A549 (cell line): Measurements from ENCODE around the gene CABCOCO1. TPM values are rescaled to one million over a fixed set of nuclear protein-coding genes. Genes with fewer than 3 reads are reported as not detected.

Experiments used
- ATAC-seq, 2 experiments: fragments of 200-7000 bp in 1 of 2; fragments of >200 bp in 1 of 2; cut with Nextera tagmentation in 1 of 2; cut with Tn5 transposase in 1 of 2; 3 replicates each; pipeline versions ENCODE4 v1.8.0 to v1.9.1; 2018 to 2020; ENCODE audit warnings: mild to moderate bottlenecking in 1 of 2, moderate library complexity in 1 of 2
- CTCF ChIA-PET: fragments of 300-600 bp; sonication (Branson Sonifier 250); formaldehyde crosslinking; extraction: SDS; loops from one replicate; lab custom pipeline; 2021; ENCODE audit warnings: antibody characterized with exemption, inconsistent platforms; lab: Yijun Ruan, JAX
- POLR2A ChIA-PET: fragments of 350-600 bp; formaldehyde crosslinking; extraction: SDS; loops from one replicate; lab custom pipeline; 2021; ENCODE audit warnings: antibody characterized with exemption, inconsistent platforms; lab: Yijun Ruan, JAX
- DNase-seq, 2 experiments: peaks; one replicate each; pipeline versions ENCODE4 v3.0.0 to v3.0.0-alpha.2; 2011 to 2016; ENCODE audit warnings: low read depth in 1 of 2, low spot score in 1 of 2
- FAIRE-seq: peaks from 2 replicates; lab custom pipeline; 2011; peaks lifted over from hg19 to GRCh38; lab: Jason Lieb, UNC
- H3K27ac ChIP-seq, 2 experiments: fragments of >200 bp; sonication (Bioruptor Twin); formaldehyde crosslinking; 3 replicates each; pipeline ENCODE4 v1.5.1; 2016 to 2017
- H3K4me1 ChIP-seq: fragments of >200 bp; sonication (Bioruptor Twin); formaldehyde crosslinking; 3 replicates; pipeline ENCODE4 v1.6.1; 2016
- H3K4me2 ChIP-seq: fragments of >200 bp; sonication (Bioruptor Twin); formaldehyde crosslinking; 3 replicates; pipeline ENCODE4 v1.6.1; 2016
- H3K4me3 ChIP-seq: fragments of >200 bp; sonication (Bioruptor Twin); formaldehyde crosslinking; 3 replicates; pipeline ENCODE4 v1.5.1; 2016
- H3K9me3 ChIP-seq: fragments of >200 bp; sonication (Bioruptor Twin); formaldehyde crosslinking; 3 replicates; pipeline ENCODE4 v1.6.1; 2016
- CBX2 ChIP-seq: fragments of 200-600 bp; sonication (generic); IDR thresholded peaks from 2 replicates; pipeline ENCODE4 v1.6.1; 2016; ENCODE audit warnings: low read depth, mild to moderate bottlenecking, borderline replicate concordance
- CHD2 ChIP-seq: fragments of 150-350 bp; IDR thresholded peaks from 2 replicates; pipeline ENCODE4 v1.6.1; 2014; ENCODE audit warnings: low read length; ENCODE audit not compliant: partially characterized antibody
- CHD4 ChIP-seq: fragments of 200-600 bp; sonication (generic); IDR thresholded peaks from 2 replicates; pipeline ENCODE4 v1.6.1; 2016; ENCODE audit warnings: antibody characterized with exemption, mild to moderate bottlenecking, borderline replicate concordance
- EHF ChIP-seq: fragments of 250-450 bp; sonication (Bioruptor Pico); IDR thresholded peaks from 2 replicates; pipeline ENCODE4 v1.5.0; 2020; ENCODE audit warnings: mild to moderate bottlenecking
- EP300 ChIP-seq, 2 experiments: fragments of >200 bp; sonication (Bioruptor Twin); formaldehyde crosslinking; IDR thresholded peaks; 2 replicates in 1 of 2; 3 replicates in 1 of 2; pipeline ENCODE4 v1.6.1; 2016 to 2017
- ESRRA ChIP-seq: fragments of 150-350 bp; IDR thresholded peaks from 2 replicates; pipeline ENCODE4 v1.6.1; 2014; ENCODE audit warnings: mild to moderate bottlenecking, low read length, borderline replicate concordance
- GATA3 ChIP-seq: IDR thresholded peaks from 2 replicates; pipeline ENCODE4 v1.6.1; 2012; ENCODE audit warnings: borderline replicate concordance
- HDAC2 ChIP-seq: fragments of 200-600 bp; sonication (generic); IDR thresholded peaks from 2 replicates; pipeline ENCODE4 v1.6.1; 2016
- HOXB13 ChIP-seq: fragments of 250-450 bp; sonication (Bioruptor Pico); IDR thresholded peaks from 2 replicates; pipeline ENCODE4 v1.5.0; 2020; ENCODE audit warnings: low read depth, mild to moderate bottlenecking, moderate library complexity
- KDM1A ChIP-seq: fragments of 200-600 bp; sonication (generic); IDR thresholded peaks from 2 replicates; pipeline ENCODE4 v1.6.1; 2016; ENCODE audit warnings: low read depth, mild to moderate bottlenecking
- MAZ ChIP-seq: fragments of 150-350 bp; IDR thresholded peaks from 2 replicates; pipeline ENCODE4 v1.6.1; 2014; ENCODE audit warnings: antibody characterized with exemption, low read depth, low read length, borderline replicate concordance
- NFE2L2 ChIP-seq: fragments of 150-350 bp; conservative IDR thresholded peaks from 2 replicates; pipeline ENCODE4 v1.6.1; 2014; ENCODE audit warnings: low read length
- POLR2AphosphoS2 ChIP-seq: conservative IDR thresholded peaks from 2 replicates; pipeline ENCODE4 v1.6.1; 2012; ENCODE audit warnings: low read length, improper control_type of control experiment, inconsistent platforms
- RARB ChIP-seq: fragments of 250-450 bp; sonication (Bioruptor Pico); IDR thresholded peaks from 2 replicates; pipeline ENCODE4 v1.8.0; 2021; ENCODE audit warnings: mild to moderate bottlenecking, moderate library complexity
- SREBF2 ChIP-seq: fragments of 450-650 bp; IDR thresholded peaks from 2 replicates; pipeline ENCODE4 v1.6.1; 2014; ENCODE audit warnings: mild to moderate bottlenecking, moderate library complexity
- TFCP2L1 ChIP-seq: fragments of 250-450 bp; sonication (Bioruptor Pico); IDR thresholded peaks from 2 replicates; pipeline ENCODE4 v1.5.0; 2021; ENCODE audit warnings: mild to moderate bottlenecking
- ZC3H11A ChIP-seq: fragments of 450-650 bp; IDR thresholded peaks from 2 replicates; pipeline ENCODE4 v1.6.1; 2014; ENCODE audit warnings: antibody characterized with exemption, mild to moderate bottlenecking
- ZNF302 ChIP-seq: fragments of 250-450 bp; sonication (Bioruptor Pico); IDR thresholded peaks from 2 replicates; pipeline ENCODE4 v1.9.0; 2021; ENCODE audit warnings: inconsistent platforms, mild to moderate bottlenecking, moderate library complexity
- WGBS: methylation state at CpG from one replicate; pipeline ENCODE4 v1.1.6; 2017; ENCODE audit errors: missing lambda C conversion rate; 5-methylcytosine and 5-hydroxymethylcytosine counted together
- polyA plus RNA-seq, 4 experiments: library from polyadenylated mRNA; depleted of rRNA in 3 of 4; stranded (reverse); fragments of >200 nt; fragmentation: RNase III in 1 of 4; extraction: RNeasy Plus Mini Kit Qiagen cat#74134 plus additional on column Dnase treatment in 1 of 4; gene quantifications; 2 replicates in 3 of 4; 3 replicates in 1 of 4; pipeline ENCODE4 v1.2.3, GENCODE V29; 2011 to 2017
- TF ChIP-seq, protein P1 (sequence below): IDR thresholded peaks from 2 replicates; pipeline ENCODE4 v1.6.1; 2012; ENCODE audit warnings: low read depth, borderline replicate concordance
- TF ChIP-seq, protein P2 (sequence below): fragments of 150-350 bp; IDR thresholded peaks from 2 replicates; pipeline ENCODE4 v1.6.1; 2014; ENCODE audit warnings: low read depth, mild to moderate bottlenecking, low read length
- TF ChIP-seq, protein P3 (sequence below): IDR thresholded peaks from 2 replicates; pipeline ENCODE4 v1.6.1; 2012

The CABCOCO1 gene
- polyA plus RNA-seq, 2 of the 4 experiments (the other 2 are of a cell fraction) = 0.77 to 1.1 TPM

DNA sequence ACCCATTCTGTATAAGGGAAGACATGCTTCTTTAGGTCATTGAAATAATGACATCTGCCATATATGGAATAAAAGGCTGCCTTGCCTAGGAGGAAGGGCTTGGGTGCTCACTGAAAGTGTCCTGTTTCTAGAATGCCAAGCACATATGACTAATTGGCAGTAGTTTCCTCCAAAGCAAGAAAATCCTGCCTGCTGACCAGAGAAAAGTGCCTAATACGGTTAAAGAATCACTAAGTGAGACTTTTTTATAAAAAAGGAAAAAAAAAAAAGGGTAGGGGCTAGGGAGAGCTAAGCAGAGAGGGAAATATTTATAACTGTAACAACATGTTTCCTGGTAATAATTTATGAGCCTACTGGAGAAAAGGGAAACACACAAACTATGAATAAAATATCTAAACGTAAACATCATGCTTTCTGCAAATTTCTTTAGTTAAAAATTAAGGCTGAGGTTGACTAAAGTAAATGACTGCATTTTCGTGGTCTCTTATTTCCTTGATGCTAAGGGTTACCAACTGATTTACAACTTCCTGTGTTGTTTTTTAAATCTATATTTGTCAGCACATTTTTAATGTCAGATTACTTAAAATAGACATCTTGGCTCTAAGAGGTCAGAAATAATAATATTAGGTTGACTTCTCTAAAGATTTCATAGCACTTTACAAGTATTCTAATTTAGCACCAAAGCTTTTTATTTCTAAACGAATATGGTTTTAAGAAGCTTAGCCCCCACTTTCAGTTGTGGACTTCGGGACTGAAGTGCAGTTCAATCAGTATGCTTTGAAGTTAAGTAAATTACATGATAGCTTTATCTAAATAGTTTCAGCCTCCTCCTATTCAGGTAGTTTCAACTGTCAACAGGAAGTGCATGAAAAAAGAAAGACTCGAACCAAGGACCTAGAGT is 89.6 kb downstream of the CABCOCO1 start:
- ChIA-PET POLR2A (no interaction called here), CTCF (interaction anchor here (0.6 to 1.5 kb wide), 6 partner anchors 34 to 655 kb away, joined by 3 to 4 read pairs (median 3); no protein-coding TSS in a partner anchor)
- 38% methylated on average over 6 of the region's 6 CpGs for WGBS
- no peak for FAIRE-seq
- ATAC-seq = no peak; a peak in 1 of 6 replicates
- Histone ChIP-seq H3K4me2 (peak overlapping the region; percentile 47), H3K27ac (0 out of 6 replicates have a peak overlapping the region, but pooled peaks of 1 of the 2 experiments have one; percentile 3), H3K4me3 (no peak overlapping the region), H3K4me1 (peaks cover 14% of the 10 kb centered on the region), H3K9me3 (no peaks in the 10 kb centered on the region)
- DNase-seq = no peak
- TF ChIP-seq EP300 (IDR thresholded peaks at IDR 0.05) = no peak
- TF ChIP-seq, protein P1, sequence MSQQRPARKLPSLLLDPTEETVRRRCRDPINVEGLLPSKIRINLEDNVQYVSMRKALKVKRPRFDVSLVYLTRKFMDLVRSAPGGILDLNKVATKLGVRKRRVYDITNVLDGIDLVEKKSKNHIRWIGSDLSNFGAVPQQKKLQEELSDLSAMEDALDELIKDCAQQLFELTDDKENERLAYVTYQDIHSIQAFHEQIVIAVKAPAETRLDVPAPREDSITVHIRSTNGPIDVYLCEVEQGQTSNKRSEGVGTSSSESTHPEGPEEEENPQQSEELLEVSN = no peak
- no peak for TF ChIP-seq CHD4
- TF ChIP-seq ZC3H11A = no peak
- TF ChIP-seq SREBF2 = no peak
- no peak for TF ChIP-seq KDM1A
- TF ChIP-seq ESRRA = no peak
- TF ChIP-seq EHF (CRISPR knock-in tag) = no peak
- TF ChIP-seq MAZ = no peak
- TF ChIP-seq NFE2L2 = no peak

DNA sequence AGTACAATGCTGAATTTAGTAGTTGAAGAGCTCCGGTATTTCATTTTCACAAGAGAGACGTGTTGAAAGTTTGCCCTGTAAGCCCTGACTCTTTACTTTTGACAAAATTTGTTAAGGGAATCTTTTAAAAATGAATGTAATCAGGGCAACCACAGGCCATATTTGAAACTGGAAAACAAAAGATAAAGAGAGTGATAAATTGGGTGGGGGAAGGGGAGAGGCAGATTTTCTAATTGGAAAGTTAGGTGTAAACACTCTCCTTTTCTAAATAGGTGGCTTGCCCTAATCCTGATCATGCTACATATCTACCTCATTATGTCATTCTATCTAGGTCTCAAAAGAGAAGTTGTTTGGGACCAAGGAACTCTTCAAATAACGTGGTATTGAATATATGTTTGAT is 90.7 kb downstream of the CABCOCO1 start:
- FAIRE-seq = no peak
- WGBS = 81% methylated on average over 3 of the region's 3 CpGs
- POLR2A ChIA-PET = no interaction called here
- no peak overlapping the region for H3K27ac ChIP-seq
- no peak for ATAC-seq
- no peak overlapping the region for H3K4me2 ChIP-seq
- CTCF ChIA-PET = interaction anchor here (1.2 kb wide), 1 partner anchor 82 kb away, joined by 3 read pairs; no protein-coding TSS in a partner anchor
- TF ChIP-seq ZC3H11A (no peak), EHF (CRISPR knock-in tag) (no peak), MAZ (no peak), ZNF302 (CRISPR knock-in tag) (no peak), CHD2 (no peak), POLR2AphosphoS2 (no peak), RARB (no peak), HOXB13 (no peak), GATA3 (no peak), HDAC2 (no peak), TFCP2L1 (no peak), CBX2 (no peak)
- TF ChIP-seq, protein P2, sequence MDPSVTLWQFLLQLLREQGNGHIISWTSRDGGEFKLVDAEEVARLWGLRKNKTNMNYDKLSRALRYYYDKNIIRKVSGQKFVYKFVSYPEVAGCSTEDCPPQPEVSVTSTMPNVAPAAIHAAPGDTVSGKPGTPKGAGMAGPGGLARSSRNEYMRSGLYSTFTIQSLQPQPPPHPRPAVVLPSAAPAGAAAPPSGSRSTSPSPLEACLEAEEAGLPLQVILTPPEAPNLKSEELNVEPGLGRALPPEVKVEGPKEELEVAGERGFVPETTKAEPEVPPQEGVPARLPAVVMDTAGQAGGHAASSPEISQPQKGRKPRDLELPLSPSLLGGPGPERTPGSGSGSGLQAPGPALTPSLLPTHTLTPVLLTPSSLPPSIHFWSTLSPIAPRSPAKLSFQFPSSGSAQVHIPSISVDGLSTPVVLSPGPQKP = no peak
- TF ChIP-seq, protein P3, sequence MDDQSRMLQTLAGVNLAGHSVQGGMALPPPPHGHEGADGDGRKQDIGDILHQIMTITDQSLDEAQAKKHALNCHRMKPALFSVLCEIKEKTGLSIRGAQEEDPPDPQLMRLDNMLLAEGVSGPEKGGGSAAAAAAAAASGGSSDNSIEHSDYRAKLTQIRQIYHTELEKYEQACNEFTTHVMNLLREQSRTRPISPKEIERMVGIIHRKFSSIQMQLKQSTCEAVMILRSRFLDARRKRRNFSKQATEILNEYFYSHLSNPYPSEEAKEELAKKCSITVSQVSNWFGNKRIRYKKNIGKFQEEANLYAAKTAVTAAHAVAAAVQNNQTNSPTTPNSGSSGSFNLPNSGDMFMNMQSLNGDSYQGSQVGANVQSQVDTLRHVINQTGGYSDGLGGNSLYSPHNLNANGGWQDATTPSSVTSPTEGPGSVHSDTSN = no peak
- peaks cover 19% of the 10 kb centered on the region for H3K4me1 ChIP-seq
- no peak overlapping the region for H3K4me3 ChIP-seq
- no peaks in the 10 kb centered on the region for H3K9me3 ChIP-seq
- DNase-seq = no peak
